Cardiac muscle cell (in vitro differentiated cells and primary cell): ENCODE measurements around the gene AKTIP. TPM values are rescaled to one million over a fixed set of nuclear protein-coding genes. Genes with fewer than 3 reads are reported as not detected.
"Not testable (repeated sequence)": the region's sequence is repeated elsewhere in the genome, so short reads cannot be mapped to it uniquely, and the experiment has no call there.

Experiments
- DNase-seq, 2 donors: peaks; one replicate each; pipeline versions ENCODE4 v3.0.0 to v3.0.0-alpha.2; 2010 to 2017; ENCODE audit warnings: low read depth in 1 of 2, low spot score in 1 of 2
- H3K27ac ChIP-seq: fragments of 200-600 bp; sonication (generic); 2 replicates; pipeline ENCODE4 v1.5.1; 2016
- H3K27me3 ChIP-seq: fragments of 200-600 bp; sonication (generic); 2 replicates; pipeline ENCODE4 v1.6.0; 2016; ENCODE audit warnings: control low read depth
- H3K36me3 ChIP-seq: fragments of 200-600 bp; sonication (generic); 2 replicates; pipeline ENCODE4 v1.5.1; 2016; ENCODE audit warnings: control low read depth
- H3K4me1 ChIP-seq: fragments of 200-600 bp; sonication (generic); 2 replicates; pipeline ENCODE4 v1.8.1; 2017; ENCODE audit warnings: low read depth, mild to moderate bottlenecking, mixed run types
- H3K4me3 ChIP-seq: fragments of 200-600 bp; sonication (generic); 2 replicates; pipeline ENCODE4 v1.5.1; 2016; ENCODE audit warnings: mild to moderate bottlenecking
- H3K9me3 ChIP-seq: fragments of 200-600 bp; sonication (generic); 2 replicates; pipeline ENCODE4 v1.5.1; 2017; ENCODE audit warnings: low read depth, mild to moderate bottlenecking, control low read depth
- polyA plus RNA-seq: library from polyadenylated mRNA; unstranded; fragments of >200 nt; fragmentation: Nextera tagmentation; extraction: Ambion mirVana; gene quantifications from 2 replicates; pipeline ENCODE4 v1.2.1, GENCODE V29; 2016
- total RNA-seq: library from RNA; depleted of rRNA; stranded (reverse); fragments of >200 nt; gene quantifications from 2 replicates; pipeline ENCODE4 v1.2.3, GENCODE V29; 2016
- TF ChIP-seq, protein P1 (sequence below): IDR thresholded peaks from 2 replicates; pipeline ENCODE4 v1.5.1; 2012; ENCODE audit warnings: low read depth, mild to moderate bottlenecking, low read length

AKTIP gene
- total and polyA plus RNA-seq, 2 experiments from 2014 or later = 33.9 to 39.4 TPM

DNA sequence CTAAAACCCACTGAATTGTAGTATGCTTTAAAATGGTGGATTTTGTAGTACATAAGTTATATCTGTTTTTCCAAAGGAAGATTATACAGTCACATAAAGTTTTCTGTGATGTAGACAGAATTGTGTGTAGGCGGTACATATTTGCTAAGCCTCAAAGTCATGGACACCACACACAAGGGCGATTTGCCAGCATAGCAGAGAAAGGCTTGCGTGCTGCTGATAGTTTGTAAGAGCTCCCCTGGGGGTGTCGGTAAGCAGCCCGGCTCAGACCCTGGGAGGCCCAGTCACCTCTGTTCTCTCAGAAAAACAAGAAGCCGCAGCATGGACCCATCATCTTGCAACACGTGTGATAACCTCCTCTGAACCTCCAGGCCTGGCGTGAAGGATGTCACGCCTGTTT is 38.3 kb upstream of the AKTIP start:
- TF ChIP-seq, protein P1, sequence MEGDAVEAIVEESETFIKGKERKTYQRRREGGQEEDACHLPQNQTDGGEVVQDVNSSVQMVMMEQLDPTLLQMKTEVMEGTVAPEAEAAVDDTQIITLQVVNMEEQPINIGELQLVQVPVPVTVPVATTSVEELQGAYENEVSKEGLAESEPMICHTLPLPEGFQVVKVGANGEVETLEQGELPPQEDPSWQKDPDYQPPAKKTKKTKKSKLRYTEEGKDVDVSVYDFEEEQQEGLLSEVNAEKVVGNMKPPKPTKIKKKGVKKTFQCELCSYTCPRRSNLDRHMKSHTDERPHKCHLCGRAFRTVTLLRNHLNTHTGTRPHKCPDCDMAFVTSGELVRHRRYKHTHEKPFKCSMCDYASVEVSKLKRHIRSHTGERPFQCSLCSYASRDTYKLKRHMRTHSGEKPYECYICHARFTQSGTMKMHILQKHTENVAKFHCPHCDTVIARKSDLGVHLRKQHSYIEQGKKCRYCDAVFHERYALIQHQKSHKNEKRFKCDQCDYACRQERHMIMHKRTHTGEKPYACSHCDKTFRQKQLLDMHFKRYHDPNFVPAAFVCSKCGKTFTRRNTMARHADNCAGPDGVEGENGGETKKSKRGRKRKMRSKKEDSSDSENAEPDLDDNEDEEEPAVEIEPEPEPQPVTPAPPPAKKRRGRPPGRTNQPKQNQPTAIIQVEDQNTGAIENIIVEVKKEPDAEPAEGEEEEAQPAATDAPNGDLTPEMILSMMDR = no peak
- no peaks in the 10 kb centered on the region for H3K27me3 ChIP-seq
- DNase-seq = peak in 1 of 2 donors; percentile 82
- H3K27ac ChIP-seq = no peak overlapping the region
- no peak overlapping the region for H3K4me3 ChIP-seq
- no peaks in the 10 kb centered on the region for H3K9me3 ChIP-seq
- H3K4me1 ChIP-seq = peaks cover 6% of the 10 kb centered on the region
- H3K36me3 ChIP-seq = no peaks in the 10 kb centered on the region

GRCh38 chr16:53539759-53540718 is 37.0 kb upstream of the AKTIP start:
- not testable (repeated sequence) for H3K9me3 ChIP-seq, H3K27ac ChIP-seq, H3K27me3 ChIP-seq, DNase-seq, H3K4me3 ChIP-seq, H3K4me1 ChIP-seq, H3K36me3 ChIP-seq

- not testable (repeated sequence) for H3K27ac ChIP-seq, H3K4me3 ChIP-seq, H3K9me3 ChIP-seq, H3K36me3 ChIP-seq, H3K4me1 ChIP-seq, H3K27me3 ChIP-seq, DNase-seq
These were observed 36.3 kb upstream of the AKTIP start for GRCh38 chr16:53539346-53539745.

GRCh38 chr16:53537626-53538025 is 34.6 kb upstream of the AKTIP start:
- TF ChIP-seq, protein P1 = no peak
- no peak for DNase-seq
- Histone ChIP-seq H3K27me3 (no peaks in the 10 kb centered on the region), H3K4me3 (no peak overlapping the region), H3K4me1 (peaks cover 6% of the 10 kb centered on the region), H3K36me3 (no peaks in the 10 kb centered on the region), H3K9me3 (no peaks in the 10 kb centered on the region), H3K27ac (no peak overlapping the region)

DNA sequence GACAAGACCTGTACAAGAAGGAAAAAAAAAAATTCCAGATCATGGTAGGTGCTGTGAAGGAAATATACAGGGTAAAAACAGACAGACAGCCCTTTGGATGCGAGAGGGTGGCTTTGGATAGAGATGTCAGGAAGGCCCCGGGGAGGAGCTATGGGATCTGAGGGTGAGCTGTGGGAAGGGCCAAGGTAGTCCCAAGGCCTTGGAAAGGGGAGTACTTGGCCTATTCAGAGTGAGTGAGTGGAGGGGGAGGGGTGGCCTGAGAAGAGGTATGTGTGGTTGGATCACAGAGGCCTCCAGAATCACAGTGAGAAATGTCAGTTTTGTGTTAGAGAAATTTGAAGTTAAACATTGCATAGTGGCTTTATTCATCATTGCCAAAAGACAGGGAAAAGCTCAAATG is 31.2 kb upstream of the AKTIP start:
- Histone ChIP-seq H3K4me3 (no peak overlapping the region), H3K36me3 (no peaks in the 10 kb centered on the region), H3K4me1 (peaks cover 6% of the 10 kb centered on the region), H3K27ac (no peak overlapping the region), H3K27me3 (no peaks in the 10 kb centered on the region), H3K9me3 (no peaks in the 10 kb centered on the region)
- DNase-seq = no peak
- TF ChIP-seq, protein P1 = no peak

- Histone ChIP-seq H3K9me3 (no peaks in the 10 kb centered on the region), H3K27me3 (no peaks in the 10 kb centered on the region), H3K36me3 (no peaks in the 10 kb centered on the region), H3K4me1 (no peaks in the 10 kb centered on the region), H3K27ac (no peak overlapping the region), H3K4me3 (no peak overlapping the region)
- DNase-seq = no peak
- TF ChIP-seq, protein P1 = no peak
These were observed 27.7 kb upstream of the AKTIP start for GRCh38 chr16:53530741-53531140.
